GM21447 (cell line): Measurements from ENCODE around the gene CHRNA5.
"Not testable (repeated sequence)": the region's sequence is repeated elsewhere in the genome, so short reads cannot be mapped to it uniquely, and the experiment has no call there.

Experiments used
- ATAC-seq: cut with Tn5 transposase; IDR thresholded peaks from one replicate; pipeline ENCODE4 v1.9.1; 2021; ENCODE audit not compliant: unreplicated experiment

The CHRNA5 gene

GRCh38 chr15:78564743-78565096 is 600 bp upstream of the CHRNA5 start:
- ATAC-seq: peak; percentile 9

DNA sequence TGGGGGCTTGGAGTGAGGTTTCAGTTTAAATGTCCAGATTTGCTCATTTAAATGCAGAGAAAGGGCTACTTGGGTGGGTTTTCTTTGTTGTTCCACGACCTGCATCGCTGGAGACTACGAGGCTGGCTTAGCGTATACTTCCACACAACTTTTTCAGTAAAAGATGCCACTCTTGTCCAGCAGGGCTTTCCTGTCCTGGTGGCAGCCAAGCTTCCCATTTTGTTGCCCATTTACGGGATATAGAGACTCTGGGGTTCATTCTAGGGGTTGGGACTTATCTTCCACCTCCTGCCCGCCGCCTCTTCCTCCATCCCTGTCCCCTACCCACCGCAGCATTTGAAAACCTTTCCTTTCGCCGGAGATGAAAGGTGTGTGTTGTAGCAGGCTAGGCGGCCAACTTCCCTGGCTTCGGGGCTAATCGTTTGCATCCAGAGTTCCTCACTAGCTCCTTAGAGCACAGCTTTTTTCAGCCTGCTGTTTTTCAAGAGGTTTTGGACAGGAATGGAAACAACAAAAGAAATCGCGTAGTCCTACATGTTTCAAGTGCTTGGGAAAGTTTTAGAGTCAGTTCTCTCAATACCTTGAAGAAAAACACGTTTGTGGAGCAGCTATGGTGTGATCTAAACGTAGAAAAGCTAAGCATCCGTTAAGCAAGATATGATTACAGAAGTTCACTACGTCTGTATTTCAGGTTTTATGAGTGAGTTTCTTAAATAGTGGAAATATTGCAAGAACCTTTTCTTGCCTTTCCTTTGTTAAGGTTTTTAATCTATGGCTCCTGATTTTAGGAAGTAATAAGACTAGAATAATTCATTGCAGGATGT is 843 bp downstream of the CHRNA5 start:
- peak; percentile 29 for ATAC-seq

GRCh38 chr15:78567531-78567930 is 2.2 kb downstream of the CHRNA5 start:
- no peak for ATAC-seq

GRCh38 chr15:78570710-78571109 is 5.4 kb downstream of the CHRNA5 start:
- no peak for ATAC-seq

- no peak for ATAC-seq
These were observed 6.1 kb downstream of the CHRNA5 start for GRCh38 chr15:78571382-78571781.

GRCh38 chr15:78573416-78573815 is 8.1 kb downstream of the CHRNA5 start:
- ATAC-seq: no peak

DNA sequence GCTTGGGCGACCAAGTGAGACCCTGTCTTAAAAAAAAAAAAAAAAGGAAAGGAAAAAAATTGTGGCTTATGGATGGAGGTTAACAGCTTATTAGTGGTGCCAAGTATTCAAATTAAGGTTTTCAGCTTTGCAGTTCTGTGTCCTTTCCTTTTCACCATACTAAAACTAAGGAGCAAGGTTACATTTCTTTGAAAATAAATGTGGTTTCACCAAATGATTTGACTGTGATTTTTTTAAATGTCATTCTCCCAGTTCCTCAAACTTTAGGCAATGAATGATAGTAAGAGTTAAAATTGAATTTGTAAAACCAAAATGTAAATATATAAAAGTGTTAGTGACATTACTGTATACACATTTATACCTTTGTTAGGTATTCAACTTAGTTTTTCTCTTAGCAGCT is 9.6 kb downstream of the CHRNA5 start:
- no peak for ATAC-seq

GRCh38 chr15:78597583-78597982 is 32.3 kb downstream of the CHRNA5 start:
- no peak for ATAC-seq

GRCh38 chr15:78598348-78598747 is 33.0 kb downstream of the CHRNA5 start:
- ATAC-seq: no peak

- ATAC-seq: no peak
These were observed 33.9 kb downstream of the CHRNA5 start for GRCh38 chr15:78599189-78599588.

- no peak for ATAC-seq
These were observed 38.1 kb downstream of the CHRNA5 start for GRCh38 chr15:78603467-78603866.

- no peak for ATAC-seq
These were observed 39.1 kb downstream of the CHRNA5 start for GRCh38 chr15:78604420-78604819.

- ATAC-seq: no peak
These were observed 39.9 kb downstream of the CHRNA5 start for GRCh38 chr15:78605201-78605600.

GRCh38 chr15:78605680-78606079 is 40.4 kb downstream of the CHRNA5 start:
- no peak for ATAC-seq

DNA sequence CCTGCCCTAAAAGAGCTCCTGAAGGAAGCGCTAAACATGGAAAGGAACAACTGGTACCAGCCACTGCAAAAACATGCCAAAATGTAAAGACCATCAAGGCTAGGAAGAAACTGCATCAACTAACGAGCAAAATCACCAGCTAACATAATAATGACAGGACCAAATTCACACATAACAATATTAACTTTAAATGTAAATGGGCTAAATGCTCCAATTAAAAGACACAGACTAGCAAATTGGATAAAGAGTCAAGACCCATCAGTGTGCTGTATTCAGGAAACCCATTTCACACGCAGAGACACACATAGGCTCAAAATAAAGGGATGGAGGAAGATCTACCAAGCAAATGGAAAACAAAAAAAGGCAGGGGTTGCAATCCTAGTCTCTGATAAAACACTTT is 44.2 kb downstream of the CHRNA5 start:
- not testable (repeated sequence) for ATAC-seq

DNA sequence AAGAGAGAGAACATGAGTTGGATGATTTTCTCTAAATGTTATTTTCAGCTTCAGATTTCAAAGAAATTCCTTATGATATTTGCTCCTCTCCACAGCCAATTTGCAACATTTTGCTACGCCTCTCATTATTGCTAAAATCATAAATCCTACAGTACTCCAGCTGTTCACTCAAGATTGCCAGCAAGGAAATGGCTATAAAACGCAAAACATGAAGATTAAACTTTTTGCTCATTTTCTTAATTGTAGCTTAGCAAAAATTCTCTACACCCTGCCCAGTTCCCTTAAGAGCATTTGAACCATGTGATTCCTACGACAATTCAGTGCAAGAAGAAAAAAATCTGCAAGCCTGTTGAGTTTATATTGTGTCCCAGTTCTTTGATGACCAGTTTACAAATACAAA is 48.7 kb downstream of the CHRNA5 start:
- no peak for ATAC-seq

DNA sequence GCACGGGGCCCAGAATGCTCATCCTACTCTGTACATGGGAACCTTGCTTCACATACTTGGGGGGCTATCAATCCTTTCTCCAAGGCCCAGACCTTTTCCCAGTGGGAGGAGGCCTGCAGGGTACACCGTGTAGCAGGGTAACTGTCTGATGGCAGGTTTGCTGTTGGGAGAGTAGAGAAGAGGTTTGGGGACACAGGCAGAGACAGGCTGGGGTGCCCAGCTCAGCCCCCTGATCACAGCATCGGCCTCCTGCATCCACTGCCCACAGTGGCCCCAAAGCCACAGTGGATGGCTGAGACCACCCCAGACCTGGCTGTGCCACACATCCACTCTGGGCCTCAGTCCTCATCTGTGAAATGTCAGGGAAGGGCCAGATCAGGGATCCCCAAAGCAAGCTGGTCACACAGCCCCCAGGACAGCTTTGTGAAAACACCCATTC is 49.9 kb downstream of the CHRNA5 start:
- no peak for ATAC-seq

DNA sequence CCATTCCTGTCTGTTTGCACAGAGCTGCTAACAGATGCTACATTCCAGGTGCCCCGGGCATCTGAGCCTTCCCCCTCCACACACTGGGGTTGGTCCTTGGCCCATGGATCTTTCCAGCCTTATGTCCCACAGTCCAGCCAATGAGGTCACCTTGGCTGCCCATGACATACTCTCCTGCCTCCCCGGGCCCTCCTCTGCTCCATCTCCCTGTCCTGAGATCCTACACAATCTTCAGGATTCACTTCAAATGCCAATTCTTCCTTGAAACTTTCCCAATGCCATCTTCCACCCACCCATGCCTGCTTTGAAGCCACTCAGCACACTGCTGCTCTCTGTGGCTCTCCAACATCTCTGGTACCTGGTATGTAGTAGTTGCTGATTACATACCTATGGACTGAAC is 51.2 kb downstream of the CHRNA5 start:
- ATAC-seq: no peak

DNA sequence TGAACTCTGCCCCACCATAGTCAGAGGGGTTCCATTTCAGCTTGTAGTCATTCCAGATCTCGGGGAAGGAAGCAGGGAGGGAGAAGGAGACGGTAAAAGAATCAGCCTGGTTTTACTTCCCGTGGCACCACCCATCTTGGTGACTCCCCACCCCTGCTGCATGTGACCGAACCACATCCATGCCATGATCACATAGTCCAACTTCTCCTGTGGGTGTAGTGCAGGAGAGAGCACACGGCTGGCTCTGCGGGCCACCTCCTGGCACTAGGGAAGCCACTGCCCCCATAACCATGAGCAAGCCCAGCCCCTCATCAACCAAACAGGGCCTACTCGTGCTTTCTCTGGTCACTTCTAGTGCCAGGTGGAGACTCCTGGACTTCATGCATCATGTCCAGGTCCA is 51.8 kb downstream of the CHRNA5 start:
- no peak for ATAC-seq

DNA sequence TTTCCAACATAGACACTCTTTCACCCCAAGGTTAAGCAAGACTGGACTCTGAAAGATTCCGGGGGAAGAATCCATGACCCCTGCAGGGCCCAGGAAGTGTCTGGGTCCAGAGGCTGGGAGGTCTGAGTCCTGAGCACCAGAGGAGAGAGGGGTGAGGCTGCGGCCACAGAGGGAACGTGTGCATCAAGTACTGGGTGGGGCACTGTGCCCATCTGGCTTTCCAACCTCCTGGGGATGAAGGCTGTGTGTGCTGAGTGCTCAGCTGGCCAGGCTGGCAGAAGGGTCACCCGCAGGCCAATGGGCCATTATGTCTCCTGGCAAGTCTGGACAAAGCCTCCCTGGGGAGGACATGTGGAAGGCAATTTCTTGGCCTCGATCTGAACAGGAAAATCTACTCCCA is 52.2 kb downstream of the CHRNA5 start:
- no peak for ATAC-seq

- no peak for ATAC-seq
These were observed 52.7 kb downstream of the CHRNA5 start for GRCh38 chr15:78618064-78618463.

DNA sequence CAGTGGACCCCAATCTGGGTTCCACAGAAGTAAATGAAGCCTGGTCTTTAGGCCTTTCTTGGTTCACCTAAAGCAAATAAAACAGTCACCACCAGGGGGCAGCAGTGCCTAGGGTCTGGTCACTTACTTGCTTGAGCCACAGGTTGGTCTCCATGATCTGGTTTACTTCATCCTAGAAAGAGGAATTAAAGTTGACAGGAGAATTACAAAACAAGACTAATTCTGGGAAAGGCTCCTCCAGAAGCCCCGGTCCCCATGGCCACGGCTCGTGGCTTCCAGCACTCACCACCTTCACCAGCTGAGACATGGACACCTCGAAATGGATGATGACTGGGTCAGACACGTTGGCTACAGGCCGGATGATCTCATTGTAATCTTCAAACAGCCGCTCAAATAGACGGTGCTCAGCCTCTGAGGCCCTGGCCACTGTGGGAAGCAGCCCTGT is 53.2 kb downstream of the CHRNA5 start:
- ATAC-seq: no peak
